HS-5 (cell line): Measurements from ENCODE around the gene TYMP.
"Not testable (repeated sequence)": the region's sequence is repeated elsewhere in the genome, so short reads cannot be mapped to it uniquely, and the experiment has no call there.

Experiments
- DNase-seq: peaks from one replicate; pipeline ENCODE4 v3.0.0-alpha.2; 2012; ENCODE audit warnings: low read depth

The TYMP gene

DNA sequence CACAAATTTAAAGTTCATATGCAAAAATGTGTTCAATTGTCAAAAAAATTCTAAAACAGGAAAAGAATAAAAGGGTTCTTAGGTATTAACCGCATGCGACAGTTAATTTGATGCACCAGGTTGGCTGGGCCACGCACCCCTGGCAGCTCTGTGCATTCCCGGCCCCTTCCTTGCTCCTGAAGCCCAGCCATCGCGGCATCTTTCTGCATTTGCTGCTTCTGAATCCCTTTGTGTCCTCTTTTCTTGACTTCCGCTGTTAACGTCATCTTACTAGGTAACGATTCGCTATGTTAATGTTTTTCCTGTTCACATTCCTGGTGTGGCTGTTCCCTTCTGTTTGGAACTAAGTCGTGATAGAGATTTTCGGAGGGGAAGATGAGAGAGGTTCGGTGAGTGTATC, 8.0 kb upstream of the TYMP start:
- no peak for DNase-seq

DNA sequence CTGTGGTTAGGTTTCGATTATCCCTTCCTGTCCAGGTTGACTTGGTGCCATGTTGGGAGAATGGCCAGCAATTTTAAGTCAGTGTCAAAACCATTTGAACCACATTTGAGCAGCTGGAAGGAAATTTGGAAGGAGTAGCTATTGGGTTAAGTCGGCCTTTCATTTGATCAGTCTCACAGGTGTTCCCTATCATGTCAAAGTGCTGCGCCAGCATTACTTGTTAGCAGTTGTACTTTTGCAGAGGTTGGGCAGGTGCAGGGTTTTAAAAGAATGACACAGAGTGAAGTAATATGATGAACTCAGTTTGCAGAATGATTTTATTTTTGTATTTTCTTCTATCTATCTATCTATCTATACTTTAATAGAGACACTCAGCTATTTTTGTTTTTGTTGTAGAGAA, 6.4 kb upstream of the TYMP start:
- no peak for DNase-seq

DNA sequence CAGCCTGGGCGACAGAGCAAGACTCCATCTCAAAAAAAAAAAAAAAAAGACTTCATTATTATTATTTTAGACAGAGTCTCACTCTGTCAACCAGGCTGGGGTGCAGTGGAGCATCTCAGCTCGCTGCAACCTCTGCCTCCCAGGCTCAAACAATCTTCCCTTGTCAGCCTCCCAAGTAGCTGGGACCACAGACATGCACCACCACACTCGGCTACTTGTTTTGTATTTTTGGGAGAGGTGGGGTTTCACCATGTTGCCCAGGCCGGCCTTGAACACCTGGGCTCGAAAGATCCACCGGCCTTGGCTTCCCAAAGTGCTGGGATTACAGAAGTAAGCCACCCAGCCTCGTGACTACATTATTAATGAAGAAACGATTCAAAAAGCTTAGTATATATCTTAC, 5.3 kb upstream of the TYMP start:
- DNase-seq: no peak

DNA sequence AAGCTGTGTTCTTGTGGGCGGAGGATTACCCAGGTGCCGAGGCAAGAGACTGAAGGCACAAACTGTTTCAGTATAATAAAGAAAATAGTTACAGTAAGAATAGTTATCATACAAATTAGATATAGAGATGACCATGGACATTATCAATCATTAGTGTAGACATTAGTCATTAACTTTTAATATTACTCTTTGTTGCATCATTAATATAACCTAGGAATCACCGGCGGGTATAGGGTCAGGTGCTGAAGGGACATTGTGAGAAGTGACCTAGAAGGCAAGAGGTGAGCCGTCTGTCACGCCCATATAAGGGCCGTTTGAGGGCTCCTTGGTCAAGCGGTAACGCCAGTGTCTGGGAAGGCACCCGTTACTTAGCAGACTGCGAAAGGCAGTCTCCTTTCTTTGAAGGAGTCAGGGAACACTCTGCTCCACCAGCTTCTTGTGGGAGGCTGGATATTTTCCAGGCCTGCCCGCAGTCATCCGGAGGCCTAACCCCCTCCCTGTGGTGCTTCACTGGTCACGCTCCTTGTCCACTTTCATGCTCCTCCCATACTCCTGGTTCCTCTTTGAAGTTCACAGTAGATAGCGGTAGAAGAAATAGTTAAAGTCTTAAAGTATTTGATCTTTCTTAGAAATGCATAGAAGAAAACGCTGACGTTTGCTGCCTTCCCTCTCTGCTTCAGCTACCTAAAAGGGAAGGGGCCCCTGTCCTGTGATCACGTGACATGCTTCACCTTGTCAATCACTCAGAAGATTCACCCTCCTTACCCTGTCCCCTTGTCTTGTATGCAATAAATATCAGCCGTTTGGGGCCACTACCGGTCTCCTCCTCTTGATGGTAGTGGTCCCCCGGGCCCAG, 4.3 kb upstream of the TYMP start:
- DNase-seq: not testable (repeated sequence)

DNA sequence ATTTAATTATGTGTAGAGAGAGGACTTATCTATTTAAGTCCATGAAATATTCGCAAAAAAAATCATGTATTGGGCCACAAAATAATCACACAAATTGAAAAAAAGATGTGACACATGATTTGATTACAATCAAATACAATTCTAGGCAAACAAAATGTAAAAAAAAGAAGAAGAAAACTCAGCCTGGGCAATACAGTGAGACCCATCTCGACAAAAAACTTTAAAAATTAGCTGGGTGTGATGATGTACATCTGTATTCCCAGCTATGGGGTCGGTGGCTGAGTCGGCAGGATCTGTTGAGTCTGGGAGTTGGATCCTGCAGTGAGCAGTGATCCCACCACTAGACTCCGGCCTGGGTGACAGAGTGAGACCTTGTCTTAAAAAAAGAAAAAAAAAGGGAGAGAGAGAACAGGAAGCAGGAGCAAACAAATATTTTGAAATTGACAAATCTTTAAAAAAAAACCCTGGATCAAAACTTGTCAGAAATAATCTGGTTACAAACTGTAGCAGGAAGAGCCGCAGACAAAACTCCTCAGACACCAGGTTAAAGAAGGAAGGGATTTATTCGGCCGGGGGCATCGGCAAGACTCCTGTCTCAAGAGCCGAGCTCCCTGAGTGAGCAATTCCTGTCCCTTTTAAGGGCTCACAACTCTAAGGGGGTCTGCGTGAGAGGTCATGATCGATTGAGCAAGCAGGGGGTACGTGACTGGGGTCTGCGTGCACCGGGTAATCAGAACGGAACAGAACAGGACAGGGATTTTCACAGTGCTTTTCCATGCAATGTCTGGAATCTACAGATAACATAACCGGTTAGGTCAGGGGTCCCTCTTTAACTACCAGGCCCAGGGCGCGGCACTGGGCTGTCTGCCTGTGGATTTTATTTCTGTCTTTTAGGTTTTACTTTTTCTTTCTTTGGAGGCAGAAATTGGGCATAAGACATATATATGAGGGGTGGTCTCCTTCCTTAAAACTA, 3.3 kb upstream of the TYMP start:
- DNase-seq: no peak

DNA sequence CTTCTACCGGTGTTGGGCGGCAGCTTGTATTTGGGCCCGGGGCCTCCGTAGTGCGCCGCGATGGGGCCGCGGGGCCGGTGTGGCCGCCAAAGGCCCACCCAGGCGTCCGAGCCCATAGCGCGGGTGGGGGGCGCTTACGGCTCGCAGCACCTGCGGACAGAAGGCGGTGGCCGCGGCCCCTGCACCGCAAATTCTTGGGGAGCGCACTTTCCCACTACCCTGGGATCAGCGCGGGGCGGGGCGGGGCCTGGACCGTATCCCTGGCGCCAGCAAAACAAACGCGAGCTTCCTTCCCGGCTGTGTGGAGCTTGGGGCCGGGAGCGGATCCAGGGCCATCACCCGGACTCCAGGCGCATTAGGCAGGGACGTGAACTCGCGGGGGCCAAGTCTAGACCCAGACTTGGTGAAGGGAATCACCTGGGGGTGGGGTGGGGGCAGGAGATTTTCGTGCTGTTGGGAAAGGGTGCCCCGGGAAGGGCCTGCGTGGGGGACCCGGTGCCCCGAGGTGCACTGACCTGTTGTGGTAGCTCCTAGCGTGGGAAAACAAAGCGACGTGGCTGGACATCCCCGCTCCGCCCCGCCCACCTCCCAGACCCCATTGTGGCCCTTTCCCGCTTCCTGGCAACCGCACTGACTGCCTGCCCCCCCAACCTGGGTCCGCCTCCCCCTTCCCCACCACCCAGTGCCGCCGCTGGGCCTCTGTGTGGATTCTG, 2.3 kb upstream of the TYMP start:
- DNase-seq: no peak

DNA sequence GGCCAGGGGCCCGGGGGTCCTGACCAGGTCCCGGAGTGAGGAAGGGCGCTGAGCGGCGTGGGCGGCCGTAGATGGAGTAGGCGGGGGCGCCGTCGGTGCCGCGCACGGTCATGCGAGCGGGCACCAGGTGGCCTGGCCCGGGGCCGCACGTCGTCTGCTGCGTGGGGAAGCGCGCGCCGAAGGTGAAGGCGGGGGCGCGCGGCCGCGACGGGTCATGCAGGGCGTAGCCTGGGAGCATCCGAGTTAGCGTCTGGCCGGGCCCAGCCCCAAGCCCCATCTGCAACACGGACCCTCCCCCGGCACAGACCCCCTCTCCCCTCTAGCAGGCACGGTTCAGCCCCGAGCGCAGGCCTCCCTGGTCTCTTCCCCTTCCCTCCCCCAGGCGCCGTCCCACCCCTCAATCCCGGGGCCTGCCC, 1.7 kb upstream of the TYMP start:
- no peak for DNase-seq

DNA sequence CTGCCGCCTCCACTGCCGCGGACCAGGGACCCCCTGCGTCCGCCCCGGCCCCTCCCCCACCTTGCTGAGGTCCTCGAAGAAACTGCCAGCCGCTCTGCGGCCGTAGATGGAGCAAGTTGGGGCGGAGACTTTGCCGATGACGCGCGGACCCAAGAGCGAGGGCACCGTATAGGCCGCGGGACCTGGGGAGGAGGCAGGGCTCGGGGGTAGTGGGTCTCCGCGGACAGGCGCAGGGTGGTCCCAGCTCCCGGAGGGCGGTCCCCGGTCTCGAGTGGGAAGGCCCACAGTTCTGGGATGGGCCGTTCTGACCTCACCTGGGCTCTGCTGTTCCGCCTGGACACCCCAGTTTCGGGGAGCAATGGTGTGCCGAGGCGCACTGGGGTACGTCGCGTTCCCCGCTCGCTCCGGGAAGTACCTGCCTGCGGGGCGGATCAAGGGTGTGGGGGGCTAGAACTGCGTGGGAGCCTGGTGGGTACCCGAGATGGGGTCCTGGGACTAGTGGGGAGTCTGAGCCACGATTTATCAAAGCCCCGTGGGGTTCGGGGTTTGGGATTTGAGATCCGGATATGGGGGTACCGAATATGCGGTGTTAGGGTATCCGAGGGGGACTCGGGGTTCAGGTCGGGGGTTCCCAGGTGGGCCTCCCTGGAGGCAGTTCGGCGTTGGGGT, 1.2 kb upstream of the TYMP start:
- no peak for DNase-seq

DNA sequence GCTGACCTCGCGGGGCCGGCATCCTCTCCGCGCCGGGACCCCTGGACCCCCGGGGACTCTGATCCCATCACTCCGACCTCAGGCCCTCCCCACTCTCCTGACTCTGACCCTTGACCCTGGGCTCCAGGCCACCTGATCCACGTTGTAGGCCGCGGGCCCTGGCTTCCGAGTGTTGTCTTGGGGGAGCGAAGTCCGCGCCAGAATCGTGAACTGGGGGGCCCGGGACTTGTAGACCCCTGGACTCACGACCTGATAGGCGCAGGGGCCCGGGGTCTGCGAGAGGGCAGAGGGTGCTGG, 716 bp upstream of the TYMP start:
- DNase-seq: no peak

DNA sequence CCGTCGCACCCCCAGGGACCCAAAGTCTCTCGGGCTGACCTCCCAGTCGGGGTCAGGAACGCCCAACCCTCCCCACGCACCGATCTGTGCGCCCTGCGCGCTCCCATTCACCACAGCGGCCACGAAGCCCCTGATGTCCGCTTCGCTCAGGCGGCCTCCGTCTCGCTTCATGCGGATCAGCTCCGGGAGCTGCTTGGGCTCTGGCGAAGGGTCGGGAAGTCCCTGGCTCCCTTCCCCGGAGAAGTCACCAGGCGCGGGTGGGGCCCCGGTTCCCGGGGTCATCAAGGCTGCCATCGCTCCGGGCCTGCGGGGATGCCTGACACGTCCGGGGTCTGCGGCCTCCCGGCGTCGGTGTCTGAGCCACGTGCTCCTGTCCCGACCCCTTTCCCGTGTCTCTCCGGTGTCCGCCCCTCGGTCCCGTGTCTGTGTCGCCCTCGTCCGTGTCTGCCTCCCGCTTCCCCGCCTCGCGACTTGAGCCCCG, 356 bp downstream of the TYMP start:
- no peak for DNase-seq

DNA sequence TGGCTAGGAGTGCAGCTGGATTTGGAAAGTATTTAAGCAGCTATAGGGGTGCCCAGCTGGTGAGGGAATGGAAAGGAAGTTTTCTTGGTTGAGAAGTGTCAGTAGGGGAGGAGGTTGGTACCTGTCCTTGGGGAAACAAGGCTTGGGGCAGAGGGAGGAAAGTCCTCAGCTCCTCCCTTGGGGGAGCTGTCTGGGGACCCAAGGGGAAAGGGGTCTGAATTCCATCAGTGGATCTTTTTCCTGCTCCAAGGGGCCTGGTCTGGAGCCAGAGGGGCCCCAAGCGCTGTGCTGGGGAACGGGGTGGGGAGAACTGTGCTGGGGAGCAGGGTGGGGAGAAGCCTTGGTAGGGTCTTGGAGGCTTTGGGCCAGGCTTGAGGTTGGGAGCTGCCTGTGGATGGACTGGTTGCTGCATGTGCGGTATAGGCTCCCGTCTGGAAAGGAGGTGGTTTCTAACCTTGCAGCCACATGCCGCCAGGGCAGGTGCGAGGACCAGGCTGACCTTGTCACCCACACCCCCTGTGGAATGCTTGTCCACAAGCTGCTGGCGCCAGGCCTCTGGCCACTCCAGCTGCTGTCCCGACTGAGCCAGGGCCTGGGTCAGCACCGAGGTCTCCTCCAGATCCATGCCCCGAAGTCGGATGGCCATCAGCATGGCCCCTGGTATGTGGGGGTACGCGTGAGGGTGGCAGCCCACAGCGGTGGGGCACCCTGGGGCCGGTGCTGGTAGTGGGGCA, 963 bp downstream of the TYMP start:
- DNase-seq: no peak

DNA sequence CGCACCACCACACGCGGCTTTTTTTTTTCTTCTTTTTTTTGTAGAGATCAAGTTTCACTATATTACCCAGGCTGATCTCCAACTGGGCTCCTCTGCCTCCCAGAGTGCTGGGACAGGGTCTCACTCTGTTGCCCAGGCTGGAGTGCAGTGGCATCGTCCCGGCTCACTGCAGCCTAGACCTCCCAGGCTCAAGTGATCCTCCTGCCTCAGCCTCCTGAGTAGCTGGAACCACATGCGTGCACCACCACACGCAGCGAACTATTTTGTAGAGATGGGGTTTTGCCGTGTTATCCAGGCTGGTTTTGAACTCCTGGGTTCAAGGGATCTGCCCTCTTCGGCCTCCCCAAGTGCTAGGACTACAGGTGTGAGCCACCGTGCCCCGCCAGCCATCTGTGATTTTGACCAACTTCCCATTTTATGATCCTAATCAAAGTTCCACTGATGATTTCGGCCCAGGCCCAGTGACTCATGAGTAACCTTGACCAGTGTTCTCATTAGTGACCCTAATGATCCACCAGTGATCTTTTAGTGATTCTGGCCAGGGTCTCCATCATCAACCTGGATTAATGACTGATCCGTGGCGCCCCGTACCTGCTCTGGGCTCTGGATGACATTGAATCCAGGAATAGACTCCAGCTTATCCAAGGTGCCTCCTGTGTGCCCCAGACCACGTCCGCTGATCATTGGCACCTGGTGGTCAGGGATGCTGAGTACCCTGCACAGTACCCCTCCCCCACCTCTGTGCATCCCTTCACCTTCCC, 1.7 kb downstream of the TYMP start:
- DNase-seq: no peak

DNA sequence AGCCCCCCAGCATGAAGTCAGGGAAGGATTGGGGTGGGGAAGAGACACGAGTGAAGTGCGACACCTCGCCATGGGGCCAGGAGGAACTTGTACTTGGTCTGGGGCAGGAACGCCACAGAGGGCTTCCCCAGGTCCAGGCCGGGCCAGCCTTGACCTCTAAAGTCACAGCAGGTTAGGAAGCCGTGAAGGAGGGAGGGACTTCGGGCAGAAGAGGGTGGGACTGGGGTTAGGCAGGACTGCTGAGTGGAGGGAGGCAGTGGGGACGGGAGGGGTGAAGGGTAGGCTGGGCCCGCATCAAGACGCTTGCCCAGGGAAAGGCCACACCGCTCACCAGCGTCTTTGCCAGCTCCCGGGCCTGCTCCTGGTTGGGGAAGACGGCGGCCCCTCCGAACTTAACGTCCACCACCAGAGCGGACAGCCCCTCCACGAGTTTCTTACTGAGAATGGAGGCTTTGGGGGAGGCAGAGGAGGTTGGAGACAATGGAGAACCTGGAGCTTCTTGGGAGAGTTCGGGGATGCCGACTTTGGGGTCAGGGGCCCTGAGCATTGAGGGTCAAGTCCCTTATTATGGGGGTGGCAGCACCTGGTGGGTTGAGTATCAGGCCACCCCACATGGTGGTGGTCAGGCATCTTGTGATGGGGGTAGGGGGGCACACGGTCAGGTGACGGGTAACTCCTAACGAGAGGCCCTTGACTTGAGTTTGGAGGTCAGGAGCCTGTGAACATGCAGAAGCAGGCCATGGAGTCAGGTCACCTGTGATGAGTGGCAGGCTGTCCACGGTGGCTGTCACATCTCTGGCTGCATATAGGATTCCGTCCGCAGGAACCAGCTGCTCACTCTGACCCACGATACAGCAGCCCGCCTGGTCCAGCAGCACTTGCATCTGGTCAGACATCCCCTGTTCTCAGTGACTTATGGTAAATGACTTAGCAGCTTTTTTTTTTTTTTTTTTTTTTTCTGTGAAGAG, 2.7 kb downstream of the TYMP start:
- no peak for DNase-seq

DNA sequence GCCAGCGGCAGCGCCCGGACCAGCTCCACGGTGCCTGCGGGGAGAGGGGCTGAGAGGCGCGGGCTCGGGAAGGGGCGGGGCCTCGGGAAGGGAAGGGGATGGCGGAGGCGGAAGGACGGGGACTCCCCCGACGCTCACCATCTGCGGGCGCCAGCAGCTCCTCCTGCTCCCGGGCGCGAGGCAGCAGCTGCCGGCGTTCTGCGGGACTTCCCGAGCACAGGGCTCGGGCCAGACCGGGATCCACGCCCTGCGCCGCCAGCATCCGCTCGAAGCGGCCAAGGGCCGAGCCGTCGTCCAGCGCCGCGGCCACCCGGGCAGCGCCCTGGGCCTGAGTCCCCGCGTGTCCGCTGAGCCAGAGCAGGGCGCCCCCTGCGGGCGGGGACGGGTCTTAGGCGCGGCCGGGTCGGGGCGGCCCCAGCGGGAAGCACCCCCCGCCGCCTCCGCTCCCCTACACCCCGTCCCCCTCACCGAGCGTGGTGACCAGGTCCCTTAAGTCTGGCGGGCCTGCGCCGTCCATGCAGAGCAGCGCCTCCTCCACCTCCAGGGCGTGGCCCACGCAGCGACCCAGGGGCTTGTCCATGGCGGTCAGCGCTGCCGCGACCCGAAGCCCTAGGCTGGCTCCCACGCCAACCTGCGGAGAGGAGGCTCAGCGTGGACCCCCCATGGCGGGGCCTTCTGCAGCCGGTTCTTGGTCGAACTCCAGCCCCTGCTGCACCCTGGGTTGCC, 3.5 kb downstream of the TYMP start:
- DNase-seq: no peak

DNA sequence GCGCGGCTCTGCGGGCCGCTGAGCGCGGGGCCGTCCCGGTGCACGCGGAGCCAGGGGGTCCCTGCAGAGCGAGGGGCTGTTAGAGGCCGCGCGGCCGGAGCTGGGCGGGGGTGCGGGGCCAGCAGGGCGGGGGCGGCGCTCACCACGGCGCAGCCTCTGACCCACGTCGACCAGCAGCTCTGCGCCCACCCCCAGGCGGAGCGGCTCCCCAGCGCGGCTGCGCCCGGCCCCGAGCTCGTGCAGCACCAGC, 4.0 kb downstream of the TYMP start:
- no peak for DNase-seq

DNA sequence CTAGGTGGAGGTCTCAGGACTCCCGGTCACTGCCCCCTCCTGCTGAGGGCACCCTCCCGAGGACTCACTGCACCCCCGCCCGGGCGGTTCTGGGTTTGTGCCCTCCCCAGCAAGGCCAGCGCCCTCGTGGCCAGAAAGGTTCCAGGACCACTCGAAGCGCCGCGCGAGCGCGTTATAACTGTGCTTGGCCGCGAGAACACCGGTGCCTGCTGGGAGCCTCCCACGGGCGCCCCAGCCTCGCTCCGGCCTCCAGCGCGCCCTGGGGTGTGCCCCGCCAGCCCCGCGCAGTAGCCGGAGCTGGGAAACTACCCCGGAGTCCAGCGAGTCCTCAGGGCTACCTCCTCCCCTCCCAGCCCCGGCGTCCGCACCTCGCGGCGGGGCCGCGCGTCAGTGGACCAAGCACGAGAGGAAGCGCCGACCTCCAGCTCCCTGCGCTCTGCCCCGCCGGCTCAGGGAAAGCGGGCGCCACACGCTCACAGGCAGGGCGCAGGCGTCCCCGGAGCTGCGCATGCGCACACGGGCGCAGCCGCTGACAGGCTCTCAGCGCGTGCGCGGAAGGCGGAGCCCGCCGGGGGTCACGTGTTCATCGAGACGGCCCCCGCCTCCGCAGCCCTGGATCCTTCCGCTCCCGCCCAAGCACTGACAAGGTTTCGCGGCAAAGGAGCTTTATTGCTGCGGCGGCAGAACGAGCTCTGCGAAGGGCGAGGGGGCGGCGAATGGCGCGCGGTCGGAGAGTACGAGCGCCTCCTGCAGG, 4.5 kb downstream of the TYMP start, which contains the start of gene SCO2:
TSS of gene SCO2 (minus strand) at position 495 of the 754 bp plus-strand sequence. CDS start 1,187 bp downstream, outside the sequence.
- no peak for DNase-seq

DNA sequence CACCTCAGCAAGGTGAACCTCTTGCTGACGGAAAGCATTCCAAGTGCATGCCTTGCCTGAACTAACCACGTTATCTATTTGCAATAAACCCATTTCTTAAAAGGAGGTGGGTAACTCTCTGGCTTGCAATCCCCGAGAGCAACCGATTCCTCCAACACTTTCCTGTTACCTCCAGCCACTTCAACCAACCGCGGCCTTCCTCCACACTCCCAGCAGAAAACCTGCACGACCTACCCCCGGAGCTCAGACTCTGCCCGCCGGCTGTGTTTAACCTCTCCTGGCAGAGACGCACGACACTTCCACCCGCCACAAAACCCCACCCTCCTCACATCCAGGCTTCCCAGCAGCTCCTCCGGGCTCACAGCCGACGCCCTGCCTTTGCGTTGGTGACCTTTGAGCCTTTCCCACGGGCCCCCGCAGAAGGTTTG, 5.1 kb downstream of the TYMP start:
- DNase-seq: no peak
